DMS114 treated with DMSO at 0.1 percent for 48 hours (cell line): ENCODE results near the gene RPL3.

Experiments
- DNase-seq: peaks from one replicate; lab custom pipeline; 2025; ENCODE audit not compliant: unreplicated experiment; lab: John Stamatoyannopoulos, UW

Gene RPL3

DNA sequence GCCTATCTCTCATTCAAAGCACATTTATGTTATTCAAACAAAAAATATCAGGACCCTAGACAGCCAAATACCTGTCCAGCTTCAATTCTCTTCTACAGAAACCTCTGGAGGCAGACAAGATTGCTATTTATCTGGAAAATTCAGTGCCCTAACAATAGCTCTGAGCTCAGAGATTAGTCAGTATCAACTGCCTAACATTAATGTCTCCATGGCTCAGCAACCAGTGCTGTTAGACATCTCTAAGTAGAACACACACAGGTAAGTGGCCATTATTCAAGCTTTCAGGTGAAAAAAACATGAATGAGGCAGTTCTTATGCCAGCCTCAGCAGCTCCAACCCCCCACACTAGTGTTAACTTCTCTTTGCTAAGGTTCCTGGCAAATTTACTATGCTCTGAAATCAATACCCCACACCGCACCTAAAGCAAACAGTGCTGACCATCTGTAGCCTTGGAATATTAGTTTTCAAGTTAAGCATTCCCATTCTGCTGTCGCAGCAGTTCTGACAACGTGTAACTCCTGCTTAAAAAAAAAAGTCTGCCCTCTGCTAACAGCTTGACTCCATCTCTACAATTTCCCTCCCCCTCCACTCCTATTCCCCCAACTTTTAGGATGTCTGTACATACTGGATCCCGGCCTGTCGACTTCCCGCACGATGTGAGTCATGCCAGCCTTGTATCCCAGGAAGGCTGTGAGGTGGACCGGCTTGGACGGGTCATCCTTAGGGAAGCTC is 1.5 kb downstream of the RPL3 start:
- no peak for DNase-seq

GRCh38 chr22:39317084-39317774 is 2.2 kb downstream of the RPL3 start:
- no peak for DNase-seq

GRCh38 chr22:39316440-39317083 is 2.9 kb downstream of the RPL3 start:
- DNase-seq: peak; percentile 38

DNA sequence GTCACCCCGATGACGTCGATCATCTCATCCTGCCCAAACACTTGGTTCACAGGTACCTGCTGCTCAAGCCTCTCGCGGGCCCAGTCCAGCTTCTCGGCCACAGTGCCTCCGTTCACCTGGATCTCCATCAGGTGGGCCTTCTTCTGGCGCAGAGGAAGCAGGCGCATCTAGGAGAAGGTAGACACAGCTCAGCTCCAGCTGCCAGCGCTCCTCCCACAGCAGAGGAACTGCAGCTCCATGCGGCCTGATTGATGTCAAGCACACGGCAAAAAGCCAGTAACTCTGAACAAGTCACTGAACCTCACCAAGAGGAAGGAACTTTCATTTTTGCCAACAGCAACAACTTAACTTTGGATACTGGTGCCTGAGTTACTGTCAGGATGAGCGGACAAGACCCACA is 4.0 kb downstream of the RPL3 start:
- no peak for DNase-seq

DNA sequence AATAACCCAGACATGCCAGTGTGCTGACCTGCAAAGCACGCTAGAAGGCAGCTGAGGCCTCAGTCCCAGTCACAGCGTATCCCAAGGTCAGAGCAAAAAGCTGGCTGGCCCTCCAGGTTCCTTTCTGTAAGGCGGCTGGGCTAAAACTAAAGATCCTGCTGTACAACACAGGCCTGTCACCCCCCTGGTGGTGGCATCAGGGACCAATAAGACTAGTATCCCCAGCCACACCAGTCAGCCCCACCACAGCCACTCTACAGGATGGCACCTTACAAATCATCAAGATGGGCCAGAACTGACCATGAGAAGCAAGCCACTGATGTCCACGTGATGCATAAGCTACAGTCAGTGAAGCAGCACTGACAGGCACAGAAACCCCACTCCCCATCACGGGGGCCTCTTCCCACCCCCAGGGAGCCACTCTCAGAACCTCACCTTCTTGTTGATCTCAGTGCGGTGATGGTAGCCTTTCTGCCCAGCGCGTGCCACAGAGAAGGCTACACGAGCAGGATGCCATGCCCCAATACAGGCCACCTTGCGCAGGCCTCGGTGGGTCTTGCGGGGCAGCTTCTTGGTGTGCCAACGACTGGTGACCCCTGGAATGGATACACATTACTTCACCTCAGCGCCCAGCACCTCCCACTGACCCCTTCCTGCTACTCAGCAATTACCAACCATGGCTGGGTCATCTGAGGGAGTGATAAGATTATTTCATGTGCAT is 5.0 kb downstream of the RPL3 start:
- DNase-seq: no peak

- peak; percentile 19 for DNase-seq
Observed at GRCh38 chr22:39313258-39314001, 6.0 kb downstream of the RPL3 start.

DNA sequence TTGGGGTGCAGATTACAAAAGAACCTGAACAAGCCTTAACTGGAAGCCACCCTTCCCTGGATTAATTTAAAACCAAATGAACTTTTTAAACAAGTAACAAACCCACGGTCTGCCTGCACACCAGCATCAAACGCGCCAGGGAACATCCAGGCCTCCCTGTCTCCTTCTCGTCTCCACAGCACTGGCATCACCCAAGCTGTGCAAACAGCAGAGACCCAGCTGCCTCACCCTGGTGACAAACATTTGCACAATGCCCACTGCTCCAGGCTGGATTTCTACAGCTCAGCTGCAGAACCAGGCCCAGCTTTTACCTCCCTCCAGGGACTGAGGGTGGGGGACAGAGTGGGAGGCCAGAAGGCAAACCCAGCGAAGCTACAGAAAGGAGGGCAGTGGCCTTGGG is 7.0 kb downstream of the RPL3 start:
- DNase-seq: peak; percentile 37

DNA sequence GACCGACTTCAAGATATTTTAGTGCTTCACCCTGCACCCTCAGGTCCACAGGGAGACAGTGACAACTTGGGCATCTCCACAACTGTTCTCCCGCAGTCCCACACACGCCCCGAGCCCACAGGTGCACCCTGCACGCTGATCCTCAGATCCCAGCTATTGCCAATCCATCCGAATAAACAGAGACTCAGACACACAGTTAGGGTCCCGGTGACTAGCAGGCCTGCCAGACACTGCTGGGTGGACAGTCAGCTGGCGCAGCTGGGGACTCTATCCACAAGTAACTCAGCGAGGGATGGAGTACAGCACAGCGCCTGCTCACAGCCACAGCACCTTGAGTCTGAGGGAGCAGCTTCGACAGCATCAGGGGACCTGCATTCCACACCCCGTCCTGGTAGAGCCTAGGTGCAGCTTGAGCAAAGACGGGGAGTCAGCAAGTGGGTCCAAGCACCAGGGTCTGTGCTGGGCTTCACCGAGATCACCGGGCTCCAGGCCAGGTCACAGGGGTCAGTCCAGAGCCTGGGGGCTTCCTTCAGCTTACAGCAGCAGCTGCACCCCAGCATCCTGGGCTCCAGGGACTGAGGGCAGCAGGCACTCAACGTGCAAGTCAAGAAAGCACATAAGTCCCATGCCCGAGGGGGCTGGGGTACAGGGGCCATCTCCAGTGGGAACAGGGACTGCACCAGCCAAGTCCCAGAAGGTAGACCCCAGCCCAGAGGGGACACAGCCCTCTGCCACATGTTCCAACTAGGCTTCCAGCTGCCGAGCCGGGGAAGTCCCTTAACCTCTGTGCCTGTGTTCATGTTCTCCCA is 7.6 kb downstream of the RPL3 start:
- peak; percentile 39 for DNase-seq

DNA sequence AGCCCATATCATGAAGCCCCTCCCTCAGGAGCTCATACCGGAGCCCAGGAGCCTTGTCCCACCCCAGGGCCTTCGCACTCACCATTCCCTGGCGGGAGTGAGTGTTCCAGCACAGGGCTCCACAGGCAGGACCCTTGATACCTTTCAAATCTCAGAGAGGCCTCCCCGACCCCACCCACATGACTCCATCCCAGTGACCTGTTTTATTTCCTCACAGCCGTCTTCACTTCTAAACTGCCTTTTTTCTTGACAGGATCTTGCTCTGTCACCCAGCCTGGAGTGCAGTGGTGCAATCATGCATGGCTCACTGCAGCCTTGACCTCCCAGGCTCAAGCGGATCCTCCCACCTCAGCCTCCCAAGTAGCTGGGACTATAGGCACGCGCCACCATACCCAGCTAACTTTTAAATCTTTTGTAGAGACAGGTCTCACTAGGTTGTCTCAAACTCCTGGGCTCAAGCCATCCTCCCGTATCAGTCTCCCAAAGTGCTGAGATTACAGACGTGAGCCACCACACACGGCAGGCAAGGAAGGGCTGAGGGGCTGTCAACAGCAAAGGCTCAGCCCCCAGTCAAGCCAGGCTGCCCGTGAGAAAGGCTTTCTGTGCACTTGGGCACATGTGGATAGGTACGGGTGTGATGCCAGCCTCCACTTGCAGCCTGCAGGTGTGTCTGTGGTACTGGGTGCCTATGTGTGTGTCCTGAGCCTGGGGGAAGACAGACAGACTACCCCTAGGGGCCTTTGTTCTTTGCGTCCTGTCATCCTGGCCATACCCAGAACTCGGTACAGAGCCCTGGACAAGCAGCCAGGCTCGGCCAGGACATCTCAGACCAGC is 9.3 kb downstream of the RPL3 start:
- no peak for DNase-seq

- DNase-seq: no peak
Observed at GRCh38 chr22:39309364-39309861, 10.0 kb downstream of the RPL3 start.

- no peak for DNase-seq
Observed at GRCh38 chr22:39308614-39309363, 10.6 kb downstream of the RPL3 start.

DNA sequence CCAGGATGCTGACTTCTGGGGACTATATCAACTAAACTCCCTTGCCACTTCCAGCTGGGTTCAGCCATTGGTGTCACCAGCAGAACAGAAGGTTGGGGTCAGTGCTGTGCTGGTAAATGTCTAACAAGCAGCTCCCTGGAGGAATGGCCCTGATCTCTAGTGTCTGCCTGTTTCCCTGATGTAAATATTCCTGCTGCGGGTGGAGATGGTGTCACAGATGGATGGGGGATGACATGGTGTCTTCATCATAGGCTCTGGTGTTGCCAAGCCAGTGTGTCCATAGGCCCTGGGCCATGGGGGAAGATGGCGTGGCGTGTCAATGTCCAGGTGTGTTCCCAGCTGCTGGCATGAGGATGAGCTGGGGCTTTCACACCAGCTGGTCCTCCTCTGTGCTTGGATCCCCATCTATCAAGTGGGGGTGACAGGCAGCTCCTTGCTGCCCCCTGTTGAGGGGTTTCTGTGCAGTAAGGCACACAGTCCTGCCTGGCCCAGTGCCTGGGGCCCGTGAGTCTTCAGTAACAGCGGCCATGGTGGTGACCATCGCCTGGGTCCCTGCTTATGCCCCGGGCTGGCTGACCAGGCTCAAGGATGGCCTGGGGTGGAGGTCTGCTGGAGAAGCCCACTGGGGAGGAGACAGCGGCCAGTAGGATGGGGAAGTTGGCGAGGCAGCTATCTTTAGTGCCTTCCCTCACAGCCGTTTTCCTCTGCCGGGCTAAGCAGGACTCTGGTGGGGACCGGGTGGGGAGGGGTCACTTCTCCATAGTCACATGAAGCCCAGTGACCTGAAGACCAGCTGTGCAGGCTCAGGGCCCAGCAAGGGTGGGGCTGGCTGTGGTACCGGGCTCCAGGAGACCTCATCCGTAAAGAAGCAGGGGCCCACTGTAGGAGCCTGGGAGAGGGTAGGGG is 12.7 kb downstream of the RPL3 start:
- DNase-seq: no peak

GRCh38 chr22:39303892-39304671 is 15.3 kb downstream of the RPL3 start:
- DNase-seq: no peak

- DNase-seq: no peak
Observed at GRCh38 chr22:39303358-39303757, 16.1 kb downstream of the RPL3 start.

- no peak for DNase-seq
Observed at GRCh38 chr22:39302431-39302960, 16.9 kb downstream of the RPL3 start.

- DNase-seq: no peak
Observed at GRCh38 chr22:39301926-39302325, 17.5 kb downstream of the RPL3 start.
